Fibroblast of skin of scalp (primary cell): ENCODE measurements around the gene TTLL5.
"Not testable (repeated sequence)": the region's sequence is repeated elsewhere in the genome, so short reads cannot be mapped to it uniquely, and the experiment has no call there.

Experiments used
- DNase-seq: peaks from one replicate; pipeline ENCODE4 v3.0.0-alpha.2; 2013

The TTLL5 gene

DNA sequence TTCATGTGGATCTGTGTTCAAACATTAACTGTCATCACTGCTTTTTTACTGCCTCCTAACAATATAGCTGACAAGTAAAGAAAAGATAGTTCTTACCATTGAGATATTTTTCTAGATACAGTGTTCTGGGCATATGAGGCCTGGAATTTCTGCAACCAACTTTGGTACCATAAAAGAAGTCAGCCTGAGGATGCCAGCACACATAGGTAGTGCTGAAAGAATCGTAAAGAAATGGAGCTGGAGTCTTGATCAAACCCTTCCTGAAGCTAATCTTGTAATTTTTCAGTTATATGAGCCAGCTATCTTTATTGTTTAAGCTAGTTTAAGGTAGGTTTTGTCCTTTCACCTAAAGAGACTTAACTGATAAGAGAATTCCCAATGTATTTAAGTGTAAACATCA lies 11.7 kb upstream of the TTLL5 start:
- DNase-seq, result no peak

DNA sequence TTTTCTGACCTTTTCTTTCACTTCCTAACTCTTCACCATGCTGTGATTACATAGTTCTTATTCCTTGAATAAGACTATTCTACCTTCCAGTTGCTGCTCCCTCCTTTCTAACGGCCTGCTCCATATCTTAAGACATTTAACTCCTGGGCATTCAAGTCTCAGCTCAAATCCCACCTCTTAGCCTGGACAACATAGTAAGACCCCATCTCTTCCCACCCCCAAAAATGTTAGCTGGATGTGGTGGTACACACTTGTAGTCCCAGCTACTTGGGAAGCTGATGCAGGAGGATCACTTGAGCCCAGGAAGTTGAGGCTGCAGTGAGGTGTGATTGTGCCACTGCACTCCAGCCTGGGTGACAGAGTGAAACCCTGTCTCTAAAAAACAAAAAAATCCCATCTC lies 11.3 kb upstream of the TTLL5 start:
- DNase-seq, result no peak

DNA sequence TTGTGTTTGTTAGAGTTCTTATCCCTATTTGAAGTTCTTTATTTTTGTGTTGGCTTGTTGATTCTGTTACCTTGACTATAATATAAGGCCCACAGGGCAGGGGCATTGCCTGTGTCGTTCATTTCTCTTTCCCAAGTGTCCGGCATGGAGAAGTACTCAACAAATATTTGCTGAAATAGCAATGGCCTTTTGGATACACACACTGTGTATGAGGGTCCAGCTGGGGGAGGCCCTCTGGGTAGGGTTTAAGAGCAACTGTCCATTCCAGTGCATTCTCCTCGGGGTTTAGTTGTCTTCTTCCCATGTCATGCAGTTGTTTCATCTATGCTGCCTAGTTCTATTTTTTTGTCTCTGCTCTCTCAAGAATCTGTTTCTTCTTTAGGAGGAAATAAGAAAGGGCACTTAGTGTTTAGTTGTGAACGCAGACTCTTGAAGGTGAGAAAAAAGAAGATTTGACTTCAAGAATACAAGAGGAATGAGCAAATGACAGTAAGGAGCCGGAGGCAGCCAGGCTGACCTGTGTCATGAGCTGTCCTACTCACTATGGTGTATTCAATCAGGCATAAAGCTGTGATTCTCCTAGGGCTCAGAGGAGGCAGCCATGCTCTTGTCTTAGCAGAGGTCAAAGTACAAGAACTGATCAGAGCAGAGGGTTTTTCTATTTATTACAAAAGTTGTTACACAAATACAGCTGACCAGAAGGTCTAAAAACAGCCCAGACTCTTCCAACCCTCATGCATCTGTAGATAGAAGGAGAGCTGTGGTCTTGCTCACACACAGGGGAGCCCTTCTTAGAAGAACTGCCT lies 10.6 kb upstream of the TTLL5 start:
- no peak for DNase-seq

DNA sequence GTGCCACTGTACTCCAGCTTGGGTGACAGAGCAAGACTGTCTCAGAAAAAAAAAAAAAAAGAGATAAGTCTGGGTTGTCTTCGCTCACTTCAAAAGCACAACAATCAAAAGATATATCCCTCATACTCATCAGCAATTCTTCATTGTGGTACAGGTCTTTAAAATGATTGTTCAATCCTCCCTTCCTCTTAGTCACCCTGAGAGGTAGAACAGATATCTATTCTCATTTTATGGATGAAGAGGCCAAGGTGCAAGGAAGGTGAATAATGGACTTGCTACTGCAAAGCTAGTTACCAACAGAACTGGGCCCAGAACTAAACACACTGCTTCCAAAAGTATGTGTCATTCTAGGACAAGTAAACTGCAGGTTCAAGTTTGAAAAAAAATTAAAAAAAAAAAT lies 7.5 kb upstream of the TTLL5 start:
- no peak for DNase-seq

DNA sequence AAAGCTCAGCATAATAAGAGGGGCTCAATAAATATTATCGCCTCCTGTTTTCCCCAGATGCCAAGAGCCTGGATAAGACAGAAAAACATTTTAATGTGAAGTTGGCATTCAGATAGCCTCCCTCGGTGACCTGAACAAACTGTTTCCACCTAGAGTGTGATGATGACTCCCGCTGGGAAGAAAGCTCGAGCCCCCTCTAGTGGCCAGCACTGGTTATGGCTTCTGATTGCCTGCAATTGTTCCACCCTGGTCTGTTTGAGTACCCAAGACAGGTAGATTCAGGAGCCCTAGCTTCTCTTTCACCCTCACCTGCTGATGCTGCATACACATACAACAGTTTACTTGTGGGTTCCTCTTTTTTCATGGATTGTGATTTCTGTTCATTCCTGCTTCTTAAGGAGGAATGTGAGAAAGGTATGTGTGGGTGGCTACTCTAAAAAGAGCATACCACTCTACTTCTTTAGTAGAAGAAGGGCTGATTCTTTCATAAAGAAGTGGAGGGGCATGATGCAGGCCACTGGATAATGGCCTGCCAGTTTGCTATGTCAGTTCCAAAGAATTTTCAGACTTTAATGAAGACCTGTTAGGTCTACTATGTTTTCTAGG lies 6.8 kb upstream of the TTLL5 start:
- peak; percentile 51 for DNase-seq

DNA sequence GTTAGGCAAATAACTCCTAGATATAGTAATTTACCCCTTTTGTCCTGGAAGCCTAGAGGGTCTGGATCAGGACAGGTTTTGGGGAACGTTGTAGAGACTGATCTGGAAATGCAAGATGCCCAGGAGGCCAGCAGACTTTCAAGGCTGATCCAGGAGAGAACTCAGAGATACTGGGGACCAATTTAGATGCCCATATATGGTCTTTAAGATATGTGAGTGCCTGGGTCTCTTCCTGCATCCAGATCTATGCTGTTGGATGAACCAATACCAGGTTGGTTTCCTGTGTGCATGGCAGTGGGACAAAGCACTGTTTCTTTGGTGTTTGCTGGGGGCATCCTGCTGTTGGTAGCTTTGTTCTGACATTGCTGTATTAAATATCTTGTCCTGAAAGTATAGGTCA lies 5.8 kb upstream of the TTLL5 start:
- DNase-seq, result no peak

DNA sequence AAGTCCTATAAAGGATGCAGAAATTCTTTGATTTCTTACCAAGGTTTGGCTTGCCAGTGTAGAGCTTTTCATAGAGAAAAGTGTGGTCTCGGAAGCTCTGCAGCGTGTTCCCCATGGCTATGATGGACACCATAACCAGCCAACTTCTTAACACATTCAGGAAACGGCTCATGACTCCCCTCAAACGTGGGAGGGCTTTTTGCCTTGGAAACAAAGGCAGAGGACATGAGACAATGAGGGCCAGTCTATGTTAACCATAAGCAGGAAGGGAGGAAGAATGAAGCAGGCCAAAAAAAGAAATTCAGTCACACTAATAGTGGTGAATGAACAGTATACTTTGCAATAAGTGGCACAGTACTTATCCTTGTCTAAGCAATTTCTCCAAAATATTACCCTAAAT lies 3.7 kb upstream of the TTLL5 start:
- DNase-seq, result no peak

DNA sequence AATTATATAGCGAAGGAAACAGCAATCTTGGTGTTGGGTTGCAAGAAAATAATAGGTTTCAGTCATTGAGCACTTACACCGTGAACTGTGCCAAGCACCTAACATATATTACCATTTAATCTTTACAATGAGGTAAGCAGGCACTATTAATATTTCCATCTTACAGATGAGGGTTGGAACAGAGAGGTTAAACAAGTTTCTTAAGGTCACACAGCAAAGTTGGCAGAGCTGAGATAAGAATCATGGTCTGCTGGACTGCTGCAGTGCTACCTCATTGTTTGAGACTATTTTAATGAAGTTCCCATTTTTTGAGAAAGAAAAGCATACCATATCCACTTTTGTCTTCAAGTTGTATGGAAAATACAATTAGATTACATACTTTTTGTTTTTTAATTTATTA lies 2.1 kb upstream of the TTLL5 start:
- no peak for DNase-seq

DNA sequence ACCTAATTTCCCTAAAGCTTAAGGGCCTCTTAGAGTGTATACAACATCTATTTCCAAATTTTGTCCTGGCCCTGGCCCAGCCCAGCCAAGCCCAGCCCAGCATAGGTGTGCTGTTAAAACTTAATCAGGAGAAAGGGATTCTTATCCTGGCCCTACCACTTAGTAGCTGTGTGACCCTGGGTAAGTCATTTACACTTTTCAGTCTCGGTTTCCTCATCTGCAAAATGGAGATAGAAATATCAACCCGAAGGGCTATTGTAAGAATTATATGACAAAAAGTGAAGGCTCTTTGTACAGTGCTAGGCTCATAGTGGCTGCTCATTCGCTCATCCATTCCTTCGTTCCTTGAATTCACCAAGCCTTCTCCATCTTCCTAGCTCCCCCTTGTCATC lies 812 bp upstream of the TTLL5 start:
- no peak for DNase-seq

DNA sequence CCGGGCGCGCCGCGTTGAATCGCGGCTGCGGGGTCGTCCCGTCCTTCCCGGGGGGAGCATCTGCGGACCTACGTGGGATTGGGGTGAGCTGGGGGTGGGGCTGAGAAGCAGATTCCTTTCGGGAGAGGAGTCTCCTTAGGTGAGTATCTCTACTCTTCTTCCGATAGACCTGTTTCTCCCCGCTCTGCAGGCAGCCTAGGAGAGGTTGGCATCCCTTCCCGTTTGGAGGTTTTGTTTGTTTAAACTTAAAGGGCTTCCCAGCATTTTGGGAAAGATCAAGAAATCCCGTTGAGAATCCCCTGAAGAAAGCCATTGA lies 411 bp downstream of the TTLL5 start:
- no peak for DNase-seq

DNA sequence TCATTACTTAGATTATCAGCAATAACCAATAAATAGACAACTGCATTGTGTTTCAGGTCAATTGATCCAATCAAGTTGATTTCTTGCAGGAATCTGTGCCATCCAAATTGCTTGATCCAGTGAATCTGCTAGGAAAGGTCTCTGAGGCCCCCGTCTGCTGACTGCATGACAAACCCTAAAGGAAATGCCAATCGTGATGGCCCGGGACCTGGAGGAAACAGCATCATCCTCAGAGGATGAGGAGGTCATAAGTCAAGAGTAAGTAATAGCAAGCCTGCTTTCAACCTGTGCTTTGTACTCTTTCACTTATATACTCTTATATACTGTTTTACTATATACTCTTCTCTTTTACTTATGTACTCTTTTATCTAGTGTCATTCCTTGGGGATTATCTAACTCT lies 1.9 kb downstream of the TTLL5 start:
- no peak for DNase-seq

DNA sequence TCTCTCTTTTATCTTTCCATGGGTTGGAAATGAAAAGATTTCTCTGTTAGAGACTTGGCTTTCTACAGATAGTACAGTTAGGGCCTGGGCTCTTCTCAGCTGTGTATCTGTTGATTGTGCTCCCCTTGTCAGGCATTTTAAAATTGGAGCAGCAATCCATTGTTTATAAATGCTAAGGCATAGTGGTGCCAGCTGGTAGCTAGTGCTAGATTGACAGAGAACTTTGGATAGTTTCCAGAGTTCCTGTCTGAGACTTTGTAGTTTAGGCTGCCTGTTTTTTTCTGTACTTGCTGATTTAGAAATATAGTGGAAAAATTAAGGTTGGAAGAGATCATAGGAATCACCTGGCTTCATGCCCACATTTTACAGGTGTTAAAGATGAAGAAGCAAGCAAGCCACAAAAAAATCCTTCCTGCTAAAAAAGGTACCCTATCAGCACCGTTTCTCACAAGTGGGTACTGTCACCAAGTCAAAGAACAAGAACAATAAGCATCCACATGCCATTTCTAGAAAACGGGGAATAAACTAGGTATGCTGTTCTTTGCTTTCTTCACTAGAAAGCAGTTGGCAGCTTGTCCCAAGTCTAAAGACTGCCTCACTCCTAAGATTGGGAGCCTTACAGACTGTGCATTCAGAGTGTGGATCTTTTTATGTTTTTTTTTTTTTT lies 6.2 kb downstream of the TTLL5 start:
- DNase-seq, result no peak

DNA sequence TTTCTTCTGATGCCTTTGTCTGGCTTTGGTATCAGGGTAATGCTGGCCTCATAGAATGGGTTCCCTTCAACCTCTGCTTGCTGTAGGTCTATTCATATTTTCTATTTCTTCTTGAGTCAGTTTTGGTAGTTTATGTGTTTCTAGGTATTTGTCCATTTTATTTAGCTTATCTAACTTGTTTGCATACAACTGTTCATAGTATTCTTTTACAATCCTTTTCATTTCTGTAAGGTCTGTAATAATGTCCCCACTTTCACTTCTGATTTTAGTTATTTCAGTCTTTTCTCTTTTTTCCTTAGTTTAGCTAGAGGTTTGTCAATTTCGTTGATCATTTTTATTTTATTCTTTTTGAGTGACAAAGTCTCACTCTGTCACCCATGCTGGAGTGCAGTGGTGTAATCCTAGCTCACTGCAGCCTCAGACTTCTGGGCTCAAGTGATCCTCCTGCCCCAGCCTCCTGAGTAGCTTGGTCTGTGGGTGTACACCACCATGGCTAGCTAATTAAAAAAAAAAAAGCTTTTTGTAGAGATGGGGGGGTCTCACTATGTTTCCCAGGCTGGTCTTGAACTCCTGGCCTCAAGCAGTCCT lies 11.7 kb downstream of the TTLL5 start:
- no peak for DNase-seq

DNA sequence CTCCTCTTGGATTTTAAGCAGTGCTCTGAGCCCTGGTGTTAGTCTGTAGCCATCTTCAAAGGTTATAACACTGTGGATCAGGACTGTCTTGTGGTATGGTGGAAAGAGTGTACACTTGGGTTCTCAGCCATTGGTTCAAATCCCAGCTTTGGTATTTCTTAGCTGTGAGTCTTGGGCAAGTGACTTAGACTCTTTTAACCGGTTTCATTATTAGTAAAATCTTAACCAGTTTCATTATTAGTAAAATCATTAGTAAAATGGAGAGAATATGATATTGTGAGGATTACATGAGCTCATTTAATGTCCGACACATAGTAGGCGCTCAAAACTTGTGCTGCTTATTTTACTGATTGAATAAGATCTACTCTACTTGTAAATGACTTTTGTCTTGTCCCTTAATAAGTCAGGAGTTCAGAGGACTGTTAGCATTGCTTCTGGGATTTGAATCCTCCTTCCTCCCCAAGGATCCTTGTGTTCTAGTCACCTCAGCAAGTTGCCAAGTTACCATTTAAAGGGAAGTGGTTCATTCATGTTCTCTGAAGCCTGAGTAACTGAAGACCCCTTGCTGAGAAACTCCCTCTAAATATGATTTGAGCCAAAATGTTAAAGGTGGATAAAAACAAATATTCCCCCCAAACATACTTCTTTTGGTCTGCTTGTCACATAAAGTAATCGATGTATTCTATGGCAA lies 12.4 kb downstream of the TTLL5 start:
- no peak for DNase-seq

DNA sequence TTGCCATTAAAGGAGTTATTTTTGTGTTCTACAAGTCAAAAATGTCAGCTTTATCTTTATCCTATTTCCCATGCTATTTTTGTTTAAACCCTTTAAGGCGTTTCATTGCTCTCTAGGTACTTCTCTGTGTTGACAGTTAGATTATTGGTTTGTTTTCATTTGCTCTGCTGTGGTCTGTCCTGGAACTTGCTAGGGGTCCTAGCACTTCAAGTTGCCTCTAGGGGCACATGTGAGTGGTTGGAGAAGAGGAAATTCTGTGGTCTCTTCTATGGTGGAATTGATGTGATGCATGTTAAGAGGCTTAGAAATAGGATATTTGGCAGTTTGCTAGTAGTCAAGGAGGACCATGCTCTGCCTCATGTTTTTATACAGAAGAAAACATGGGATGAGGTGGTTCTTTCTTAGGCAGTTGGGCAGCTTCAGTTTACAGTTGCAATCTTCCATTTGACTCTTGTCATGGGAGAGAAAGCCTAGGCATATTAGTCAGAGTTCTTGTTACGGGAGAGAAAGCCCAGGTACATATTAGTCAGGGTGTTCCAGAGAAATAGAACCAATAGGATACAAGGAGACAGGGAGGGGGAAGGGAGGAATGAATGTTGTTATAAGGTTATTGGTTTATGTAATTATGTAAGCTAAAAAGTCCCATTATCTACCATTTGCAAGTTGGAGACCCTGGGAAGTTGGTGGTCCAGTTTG lies 14.4 kb downstream of the TTLL5 start:
- DNase-seq, result peak; percentile 8

DNA sequence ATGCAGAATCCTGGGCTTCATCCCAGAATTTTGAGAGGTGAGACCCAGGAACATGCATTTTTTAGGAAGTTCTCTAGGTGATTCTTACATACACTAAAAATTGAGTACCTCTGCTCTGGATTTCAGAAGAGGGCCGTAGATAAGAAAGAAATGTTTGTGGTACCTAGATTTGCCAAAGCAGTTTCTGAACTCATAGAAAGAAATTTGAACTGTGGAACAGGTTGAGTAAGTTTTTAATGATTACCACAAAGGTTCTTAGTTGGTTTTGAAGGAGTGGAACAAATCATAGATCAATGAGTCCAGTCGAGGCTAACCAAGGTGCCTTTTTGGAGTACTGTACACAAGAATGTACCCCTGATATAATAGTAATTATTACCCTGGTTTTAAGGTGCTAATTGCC lies 24.9 kb downstream of the TTLL5 start:
- no peak for DNase-seq

DNA sequence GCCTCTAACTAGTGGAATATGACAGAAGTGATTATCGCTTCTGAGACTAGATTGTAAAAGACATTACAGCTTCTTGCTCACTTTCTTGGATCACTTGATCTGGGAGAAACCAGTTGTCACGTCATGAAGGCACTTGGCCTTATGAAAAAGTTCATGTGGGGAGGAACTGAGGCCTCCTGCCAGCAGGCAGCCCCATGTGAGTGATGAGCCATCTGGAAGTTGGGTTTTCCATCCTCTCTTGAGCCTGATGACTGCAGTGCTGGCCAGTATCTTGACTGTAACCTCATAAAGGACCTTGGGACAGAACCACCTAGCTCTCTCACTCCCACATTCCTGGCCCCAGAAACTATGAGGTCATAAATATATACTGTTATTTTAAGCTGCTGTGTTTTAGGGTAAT lies 28.0 kb downstream of the TTLL5 start:
- peak; percentile 3 for DNase-seq

DNA sequence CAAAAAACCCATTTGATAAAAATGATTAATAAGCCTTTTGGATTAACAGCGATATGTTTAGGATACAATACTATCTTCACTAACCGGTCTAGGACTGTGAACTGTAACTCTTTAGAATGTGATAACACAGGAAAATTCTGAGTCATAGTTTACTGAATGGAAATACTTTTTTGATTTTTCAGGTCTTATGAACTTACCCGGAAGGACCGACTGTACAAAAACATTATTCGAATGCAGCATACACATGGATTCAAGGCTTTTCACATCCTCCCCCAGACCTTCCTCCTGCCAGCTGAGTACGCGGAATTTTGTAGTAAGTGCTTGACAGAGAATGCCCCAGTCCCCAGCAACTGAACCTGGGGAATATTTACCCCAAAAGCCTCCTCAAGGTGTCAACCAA lies 29.0 kb downstream of the TTLL5 start:
- no peak for DNase-seq

DNA sequence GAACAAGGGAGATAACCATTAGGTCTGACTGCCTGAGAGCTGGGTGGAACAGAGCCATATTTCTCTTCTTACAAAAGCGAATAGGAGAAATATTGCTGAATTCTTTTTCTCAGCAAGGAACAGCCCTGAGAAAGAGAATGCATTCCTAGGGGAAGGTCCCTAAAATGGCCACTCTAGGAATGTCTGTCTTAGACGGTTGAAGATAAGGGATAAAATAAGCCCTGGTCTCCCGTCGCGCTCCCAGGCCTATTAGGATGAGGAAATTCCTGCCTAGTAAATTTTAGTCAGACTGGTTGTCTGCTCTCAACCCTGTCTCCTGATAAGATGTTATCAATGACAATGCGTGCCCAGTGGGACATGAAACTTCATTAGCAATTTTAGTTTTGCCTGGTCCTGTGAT lies 34.0 kb downstream of the TTLL5 start:
- DNase-seq, result not testable (repeated sequence)

DNA sequence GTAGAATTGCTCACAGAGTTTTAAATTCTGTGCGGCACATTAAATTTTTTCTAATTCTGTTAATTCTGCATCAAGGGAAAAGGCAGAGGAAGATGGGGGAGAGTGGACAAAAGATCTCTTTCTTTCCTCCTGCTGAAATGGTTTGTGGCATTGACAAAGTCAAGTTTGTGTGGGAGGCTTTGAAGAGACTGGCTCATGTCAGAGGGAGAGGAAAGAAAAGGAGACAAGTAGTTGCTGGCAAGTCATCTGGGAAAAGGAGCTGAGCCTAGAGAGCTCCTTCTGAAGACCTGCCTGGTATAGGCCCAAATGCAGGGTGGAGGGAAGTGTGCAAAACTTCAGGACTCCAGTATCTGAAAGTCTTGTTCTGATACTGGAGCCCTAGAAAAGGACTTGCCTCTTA lies 36.3 kb downstream of the TTLL5 start:
- DNase-seq, result no peak

DNA sequence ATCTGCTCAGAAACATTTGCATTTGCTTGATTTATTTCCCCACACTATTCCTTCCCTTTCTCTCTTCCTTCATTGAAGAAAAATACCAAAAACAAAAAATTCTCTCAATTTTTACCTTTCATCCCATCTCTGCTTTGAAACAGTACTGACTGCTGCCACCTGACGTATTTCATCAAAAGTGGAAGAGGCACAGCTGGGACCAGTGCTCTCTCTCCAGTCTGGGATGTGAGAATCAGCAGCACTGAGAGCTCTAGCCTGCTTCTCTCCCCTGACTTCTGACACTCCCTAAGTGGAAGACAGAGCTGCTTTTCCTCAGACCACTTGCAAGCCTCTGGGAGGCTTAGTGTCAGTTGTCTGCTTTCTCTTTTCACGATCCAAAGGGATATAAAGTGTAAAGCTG lies 36.9 kb downstream of the TTLL5 start:
- DNase-seq, result no peak

DNA sequence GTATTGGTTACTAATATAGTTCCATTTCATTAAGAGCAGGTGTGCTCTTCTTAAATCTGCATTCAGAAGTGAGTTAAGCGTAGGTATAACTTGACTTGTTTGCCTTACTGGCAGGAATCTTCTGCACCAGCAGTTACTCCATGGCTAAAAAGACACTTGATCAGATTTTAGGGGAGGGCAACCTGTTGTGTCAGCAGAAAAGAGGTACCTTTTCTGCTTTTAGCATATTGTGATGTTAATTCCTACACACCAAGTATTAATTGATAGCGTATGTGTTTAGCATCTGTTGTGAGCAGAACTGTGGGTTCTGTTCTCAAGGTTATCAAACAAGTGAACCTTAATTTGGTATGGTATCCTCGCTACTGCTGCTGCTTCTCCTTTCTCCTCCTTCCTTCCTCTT lies 38.3 kb downstream of the TTLL5 start:
- no peak for DNase-seq

DNA sequence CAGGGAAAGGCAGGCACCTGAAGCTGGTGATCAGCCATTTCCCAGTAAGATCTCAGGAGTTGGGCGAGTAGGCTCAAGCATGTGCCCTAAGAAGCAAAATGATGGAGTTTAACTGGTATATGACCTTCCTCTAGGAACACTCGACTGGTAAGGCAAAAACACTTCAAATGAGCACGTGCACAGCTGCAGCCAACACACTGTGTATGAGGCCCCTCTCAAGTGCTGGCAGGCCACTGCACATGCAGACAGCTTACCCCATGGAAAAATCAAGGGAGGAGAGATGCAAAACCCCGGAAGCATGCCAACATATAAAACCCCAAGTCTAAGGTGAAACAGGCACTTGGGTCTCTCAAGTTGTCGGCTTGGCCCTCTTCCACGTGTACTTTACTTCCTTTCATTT lies 39.2 kb downstream of the TTLL5 start:
- no peak for DNase-seq
